NB4 (cell line): ENCODE data around the gene VEPH1.

Experiments used
- DNase-seq: peaks from one replicate; pipeline ENCODE4 v3.0.0; 2010; ENCODE audit warnings: low read depth
- H3K4me3 ChIP-seq: one replicate; pipeline ENCODE4 v1.5.1; 2011; ENCODE audit warnings: mild to moderate bottlenecking, low read depth, low read length, moderate library complexity
- MAX ChIP-seq: IDR thresholded peaks from 2 replicates; pipeline ENCODE4 v1.6.1; 2011; ENCODE audit warnings: low read depth, low read length
- MYC ChIP-seq: IDR thresholded peaks from 2 replicates; pipeline ENCODE4 v1.6.1; 2011; ENCODE audit warnings: low read depth, low read length
- POLR2A ChIP-seq: IDR thresholded peaks from 2 replicates; pipeline ENCODE4 v1.6.1; 2011; ENCODE audit warnings: mild to moderate bottlenecking; ENCODE audit not compliant: insufficient read length; ENCODE audit errors: extremely low read depth
- TF ChIP-seq, protein P1 (sequence below): IDR thresholded peaks from one replicate; pipeline ENCODE4 v1.5.1; 2012; ENCODE audit warnings: low read depth, low read length

The VEPH1 gene

DNA sequence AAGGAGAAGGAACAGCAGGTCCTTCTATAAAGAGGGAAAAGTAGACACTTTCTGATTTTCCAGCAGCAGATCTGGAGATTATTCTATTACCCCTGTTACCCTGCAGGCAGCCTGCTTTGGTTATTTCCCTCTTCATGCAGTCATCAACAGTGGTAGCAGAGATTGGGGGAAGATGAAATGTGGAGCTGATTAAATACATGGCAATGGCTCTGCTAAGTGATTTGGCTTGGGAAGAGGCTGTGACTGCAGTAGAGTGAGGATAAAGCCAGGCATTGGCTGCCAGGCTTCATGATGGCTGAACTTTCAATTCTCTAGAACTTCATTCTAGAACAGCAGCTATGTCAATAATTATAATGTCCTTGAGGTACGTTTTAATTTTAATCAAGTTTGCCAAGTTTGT is 37.5 kb downstream of the VEPH1 start:
- TF ChIP-seq, protein P1, sequence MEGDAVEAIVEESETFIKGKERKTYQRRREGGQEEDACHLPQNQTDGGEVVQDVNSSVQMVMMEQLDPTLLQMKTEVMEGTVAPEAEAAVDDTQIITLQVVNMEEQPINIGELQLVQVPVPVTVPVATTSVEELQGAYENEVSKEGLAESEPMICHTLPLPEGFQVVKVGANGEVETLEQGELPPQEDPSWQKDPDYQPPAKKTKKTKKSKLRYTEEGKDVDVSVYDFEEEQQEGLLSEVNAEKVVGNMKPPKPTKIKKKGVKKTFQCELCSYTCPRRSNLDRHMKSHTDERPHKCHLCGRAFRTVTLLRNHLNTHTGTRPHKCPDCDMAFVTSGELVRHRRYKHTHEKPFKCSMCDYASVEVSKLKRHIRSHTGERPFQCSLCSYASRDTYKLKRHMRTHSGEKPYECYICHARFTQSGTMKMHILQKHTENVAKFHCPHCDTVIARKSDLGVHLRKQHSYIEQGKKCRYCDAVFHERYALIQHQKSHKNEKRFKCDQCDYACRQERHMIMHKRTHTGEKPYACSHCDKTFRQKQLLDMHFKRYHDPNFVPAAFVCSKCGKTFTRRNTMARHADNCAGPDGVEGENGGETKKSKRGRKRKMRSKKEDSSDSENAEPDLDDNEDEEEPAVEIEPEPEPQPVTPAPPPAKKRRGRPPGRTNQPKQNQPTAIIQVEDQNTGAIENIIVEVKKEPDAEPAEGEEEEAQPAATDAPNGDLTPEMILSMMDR = no peak
- TF ChIP-seq MAX = no peak
- TF ChIP-seq POLR2A = no peak
- no peak for DNase-seq
- H3K4me3 ChIP-seq = no peak overlapping the region

DNA sequence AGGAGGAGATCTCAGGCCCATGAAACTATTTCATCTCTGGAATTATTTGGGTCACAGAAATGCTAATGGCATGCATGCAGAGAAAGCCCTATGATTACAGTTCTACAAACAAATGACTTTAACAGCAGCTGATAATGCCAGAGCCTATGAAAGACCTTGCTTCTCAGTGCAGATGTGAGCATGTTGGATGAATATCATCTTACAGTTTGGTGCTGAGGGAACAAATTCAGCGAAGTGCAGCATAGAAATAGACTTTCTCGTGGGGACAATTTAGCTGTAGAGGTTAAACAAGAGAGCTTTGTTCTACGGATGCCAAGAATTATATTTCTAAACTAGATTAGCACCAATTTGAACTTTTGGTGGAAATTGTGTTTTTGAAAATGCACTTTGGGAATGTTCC is 38.9 kb downstream of the VEPH1 start:
- no peak for DNase-seq
- TF ChIP-seq MAX (no peak), POLR2A (no peak), MYC (no peak)
- TF ChIP-seq, protein P1 = no peak
- H3K4me3 ChIP-seq = no peak overlapping the region

DNA sequence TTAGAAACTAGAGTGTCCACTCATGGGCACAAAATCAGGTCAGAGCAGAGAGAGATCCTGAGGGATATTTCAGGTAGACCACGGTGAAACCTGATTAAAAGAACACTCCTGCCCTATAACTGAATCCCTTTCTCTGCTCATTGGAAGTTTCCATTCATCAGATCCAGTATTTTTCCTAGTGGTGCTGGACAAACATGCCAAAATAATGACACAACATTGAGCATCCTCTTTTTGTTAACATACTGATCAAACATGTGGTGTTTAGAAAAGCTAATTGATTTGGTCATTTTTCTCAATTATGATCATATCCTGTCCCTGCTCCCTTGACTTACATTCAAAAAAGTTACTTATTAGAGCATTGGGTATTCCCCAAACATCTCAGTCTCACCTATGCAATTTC is 39.4 kb downstream of the VEPH1 start:
- TF ChIP-seq, protein P1 = no peak
- TF ChIP-seq MYC = no peak
- TF ChIP-seq POLR2A = no peak
- TF ChIP-seq MAX = no peak
- H3K4me3 ChIP-seq = no peak overlapping the region
- DNase-seq = no peak

DNA sequence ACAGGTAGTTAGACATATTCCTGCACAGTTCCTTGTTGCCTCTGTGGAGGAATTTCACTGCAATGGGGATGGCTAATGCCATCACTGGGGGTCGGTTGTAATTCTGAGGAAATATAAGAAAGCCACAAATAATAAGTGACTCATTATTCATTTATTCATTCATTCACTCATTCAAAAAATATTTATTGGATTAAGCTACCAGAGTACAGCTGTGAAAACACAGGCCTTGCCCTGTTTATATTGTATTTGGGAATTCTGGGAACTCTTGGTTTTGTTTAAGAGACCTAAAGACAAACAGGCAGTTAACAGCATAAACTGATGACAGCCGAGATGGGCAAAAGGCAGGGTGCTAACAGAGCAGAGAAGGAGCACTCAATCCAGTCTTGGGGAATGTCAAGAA is 43.0 kb downstream of the VEPH1 start:
- H3K4me3 ChIP-seq = no peak overlapping the region
- no peak for DNase-seq

DNA sequence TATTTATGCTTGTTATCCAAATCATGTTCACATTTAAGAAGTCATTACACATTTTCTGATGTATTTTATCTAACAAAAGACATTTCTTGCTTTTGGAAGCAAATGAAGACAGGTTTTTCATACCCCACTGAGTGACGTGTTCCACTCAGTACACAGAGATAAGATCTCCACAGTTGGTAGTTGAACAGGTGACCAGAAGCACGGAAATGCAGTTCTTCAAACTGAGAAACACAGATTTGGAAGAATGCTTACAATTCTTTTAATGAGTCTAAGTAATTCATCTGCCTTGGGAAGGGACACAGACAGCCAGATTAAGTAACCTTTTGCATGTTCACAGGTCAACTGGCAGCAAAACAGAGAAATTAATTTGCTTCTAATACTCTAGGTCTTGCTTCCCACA is 43.5 kb downstream of the VEPH1 start:
- no peak overlapping the region for H3K4me3 ChIP-seq
- TF ChIP-seq MAX (no peak), POLR2A (no peak), MYC (no peak)
- TF ChIP-seq, protein P1 = no peak
- no peak for DNase-seq

More for the DNA sequence above, 43.0 kb downstream of the VEPH1 start:
- TF ChIP-seq, protein P1 = no peak
- TF ChIP-seq MAX (no peak), MYC (no peak), POLR2A (no peak)

- no peak for TF ChIP-seq POLR2A
- TF ChIP-seq MAX = no peak
- TF ChIP-seq, protein P1 = no peak
- no peak for TF ChIP-seq MYC
- H3K4me3 ChIP-seq = no peak overlapping the region
Observed at GRCh38 chr3:157453824-157454223, 49.4 kb downstream of the VEPH1 start.

More at GRCh38 chr3:157453824-157454223, 49.4 kb downstream of the VEPH1 start:
- no peak for DNase-seq
